Lower lobe of right lung (tissue), 2 donors: ENCODE measurements around the gene KIAA0040. TPM values are rescaled to one million over a fixed set of nuclear protein-coding genes. Genes with fewer than 3 reads are reported as not detected.

Source experiments
- ATAC-seq, 2 donors: fragments of 200-7000 bp; cut with Tn5 transposase; one replicate each; pipeline ENCODE4 v1.9.1; 2020 to 2022; ENCODE audit warnings: mild to moderate bottlenecking in 2 of 2, moderate library complexity in 2 of 2
- DNase-seq: peaks from one replicate; pipeline ENCODE4 v3.0.0-alpha.2; 2020
- H3K27ac ChIP-seq: fragments of 200-600 bp; one replicate; pipeline ENCODE4 v1.8.0; 2022
- H3K27me3 ChIP-seq: fragments of 200-600 bp; one replicate; pipeline ENCODE4 v1.8.0; 2022; ENCODE audit warnings: low read depth
- H3K36me3 ChIP-seq: fragments of 200-600 bp; one replicate; pipeline ENCODE4 v1.8.0; 2022; ENCODE audit warnings: mild to moderate bottlenecking
- H3K4me1 ChIP-seq: fragments of 200-600 bp; one replicate; pipeline ENCODE4 v1.8.0; 2022
- H3K4me3 ChIP-seq: fragments of 200-600 bp; one replicate; pipeline ENCODE4 v1.8.0; 2022; ENCODE audit warnings: mild to moderate bottlenecking
- H3K9me3 ChIP-seq: fragments of 200-600 bp; one replicate; pipeline ENCODE4 v1.8.0; 2022
- CTCF ChIP-seq: fragments of 200-600 bp; IDR thresholded peaks from one replicate; pipeline ENCODE4 v1.8.0; 2022; ENCODE audit warnings: antibody characterized with exemption, mild to moderate bottlenecking
- intact Hi-C: fragments of 100-400 bp; cut with DNase I; formaldehyde crosslinking; loops from one replicate; pipeline ENCODE4 v1.11.0; 2022
- total RNA-seq: library from RNA; stranded (reverse); fragmentation: NEBNext Ultra II Directional; extraction: Animal tissue kit (Norgen Biotek cat#: 25700); gene quantifications from one replicate; pipeline ENCODE4 v1.2.1, GENCODE V29; 2021
- donor health status: DM: no; HTN: yes; CAD: no; lungs with severe emphysema.

KIAA0040 gene
- total RNA-seq, 1 donor from 2014 or later, result 46.9 TPM

- TF ChIP-seq CTCF, result no peak
Observed at GRCh38 chr1:175178056-175178455, 14.5 kb downstream of the KIAA0040 start.

GRCh38 chr1:175176246-175176645 is 16.3 kb downstream of the KIAA0040 start:
- intact Hi-C loops, result no loop called here
- peaks cover 46% of the 10 kb centered on the region for H3K4me1 ChIP-seq
- no peak for DNase-seq
- H3K27ac ChIP-seq, result no peak overlapping the region
- no peaks in the 10 kb centered on the region for H3K27me3 ChIP-seq
- no peak for ATAC-seq
- no peak for TF ChIP-seq CTCF
- no peaks in the 10 kb centered on the region for H3K9me3 ChIP-seq
- peaks cover 36% of the 10 kb centered on the region for H3K36me3 ChIP-seq
- H3K4me3 ChIP-seq, result no peak overlapping the region

More at GRCh38 chr1:175178056-175178455, 14.5 kb downstream of the KIAA0040 start:
- H3K4me3 ChIP-seq, result no peak overlapping the region
- H3K27ac ChIP-seq, result no peak overlapping the region
- H3K9me3 ChIP-seq, result no peaks in the 10 kb centered on the region
- ATAC-seq, result no peak
- intact Hi-C loops, result no loop called here
- H3K4me1 ChIP-seq, result peaks cover 49% of the 10 kb centered on the region
- peaks cover 25% of the 10 kb centered on the region for H3K36me3 ChIP-seq
- no peak for DNase-seq
- H3K27me3 ChIP-seq, result no peaks in the 10 kb centered on the region

- Histone ChIP-seq H3K36me3 (peaks cover 39% of the 10 kb centered on the region), H3K4me1 (peaks cover 48% of the 10 kb centered on the region), H3K4me3 (no peak overlapping the region), H3K9me3 (no peaks in the 10 kb centered on the region), H3K27me3 (no peaks in the 10 kb centered on the region), H3K27ac (peak overlapping the region; percentile 31)
- ATAC-seq (peak in 1 of 2 donors; percentile 16), DNase-seq (no peak)
- intact Hi-C loops, result no loop called here
- no peak for TF ChIP-seq CTCF
Observed at GRCh38 chr1:175174309-175175102, 18.1 kb downstream of the KIAA0040 start.

GRCh38 chr1:175173531-175173930 is 19.0 kb downstream of the KIAA0040 start:
- peaks cover 52% of the 10 kb centered on the region for H3K4me1 ChIP-seq
- ATAC-seq (no peak), DNase-seq (no peak)
- H3K27ac ChIP-seq, result no peak overlapping the region
- no peak overlapping the region for H3K4me3 ChIP-seq
- H3K9me3 ChIP-seq, result no peaks in the 10 kb centered on the region
- no peaks in the 10 kb centered on the region for H3K27me3 ChIP-seq
- intact Hi-C loops, result no loop called here
- no peak for TF ChIP-seq CTCF
- H3K36me3 ChIP-seq, result peaks cover 48% of the 10 kb centered on the region

GRCh38 chr1:175172503-175172902 is 20.1 kb downstream of the KIAA0040 start:
- H3K4me1 ChIP-seq, result peaks cover 50% of the 10 kb centered on the region
- H3K4me3 ChIP-seq, result no peak overlapping the region
- peaks cover 55% of the 10 kb centered on the region for H3K36me3 ChIP-seq
- no peak for ATAC-seq
- no peak overlapping the region for H3K27ac ChIP-seq
- TF ChIP-seq CTCF, result no peak
- DNase-seq, result no peak
- no peaks in the 10 kb centered on the region for H3K9me3 ChIP-seq
- intact Hi-C loops, result no loop called here
- H3K27me3 ChIP-seq, result no peaks in the 10 kb centered on the region
